Left cardiac atrium (tissue), 4 donors: ENCODE data around the gene SERPING1. TPM values are rescaled to one million over a fixed set of nuclear protein-coding genes. Genes with fewer than 3 reads are reported as not detected.

Experiments used
- ATAC-seq, 2 donors: fragments of 200-7000 bp; cut with Tn5 transposase; one replicate each; pipeline ENCODE4 v1.9.1; 2020; ENCODE audit warnings: mild to moderate bottlenecking in 2 of 2, moderate library complexity in 2 of 2
- DNase-seq: peaks from one replicate; pipeline ENCODE4 v3.0.0-alpha.2; 2020
- intact Hi-C, 2 donors: fragments of 100-400 bp; cut with DNase I; formaldehyde crosslinking; loops; one replicate each; pipeline versions ENCODE4 v1.14.1 to v1.15.1; 2022 to 2023
- total RNA-seq, 2 donors: library from RNA; stranded (reverse); fragmentation: NEBNext Ultra II Directional; extraction: Animal tissue kit (Norgen Biotek cat#: 25700); gene quantifications; one replicate each; pipeline ENCODE4 v1.2.1, GENCODE V29; 2021
- donor health status: DM: no; HTN: yes; CAD: no.
- donor health status: DM: no; HTN: yes; CAD: no; lungs with severe emphysema.
- donor health status: DM: yes; HTN: yes; CAD: no.
- donor health status: Dilated cardiomyopathy.

SERPING1 gene
- total RNA-seq, 2 donors from 2014 or later = 198 to 266 TPM

DNA sequence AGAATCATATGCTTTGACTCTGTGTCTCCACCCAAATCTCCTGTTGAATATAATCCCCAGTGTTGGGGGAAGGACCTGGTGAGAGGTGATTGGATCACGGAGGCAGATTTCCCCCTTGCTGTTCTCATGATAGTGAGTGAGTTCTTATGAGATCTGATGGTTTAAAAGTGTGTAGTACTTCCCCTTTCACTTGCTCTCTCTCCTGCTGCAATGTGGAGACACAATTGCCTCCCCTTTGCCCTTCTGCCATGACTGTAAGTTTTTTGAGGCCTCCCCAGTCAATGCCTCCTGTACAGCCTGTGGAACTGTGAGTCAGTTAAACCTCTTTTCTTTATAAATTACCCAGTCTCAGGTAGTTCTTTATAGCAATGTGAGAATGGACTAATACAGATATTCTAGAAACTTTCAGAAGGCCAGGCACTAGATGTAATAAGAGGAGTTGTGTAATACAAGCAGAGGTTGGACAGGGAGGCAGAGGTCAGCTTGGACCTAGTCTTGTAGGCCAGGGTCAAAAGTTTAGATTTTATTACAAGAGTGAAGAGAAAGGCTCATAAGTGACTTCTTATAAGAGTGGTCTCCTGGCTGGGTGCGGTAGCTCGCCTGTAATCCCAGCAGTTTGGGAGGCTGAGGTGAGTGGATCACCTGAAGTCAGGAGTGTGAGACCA is 9.3 kb upstream of the SERPING1 start:
- intact Hi-C loops = no loop called here
- no peak for ATAC-seq
- no peak for DNase-seq

DNA sequence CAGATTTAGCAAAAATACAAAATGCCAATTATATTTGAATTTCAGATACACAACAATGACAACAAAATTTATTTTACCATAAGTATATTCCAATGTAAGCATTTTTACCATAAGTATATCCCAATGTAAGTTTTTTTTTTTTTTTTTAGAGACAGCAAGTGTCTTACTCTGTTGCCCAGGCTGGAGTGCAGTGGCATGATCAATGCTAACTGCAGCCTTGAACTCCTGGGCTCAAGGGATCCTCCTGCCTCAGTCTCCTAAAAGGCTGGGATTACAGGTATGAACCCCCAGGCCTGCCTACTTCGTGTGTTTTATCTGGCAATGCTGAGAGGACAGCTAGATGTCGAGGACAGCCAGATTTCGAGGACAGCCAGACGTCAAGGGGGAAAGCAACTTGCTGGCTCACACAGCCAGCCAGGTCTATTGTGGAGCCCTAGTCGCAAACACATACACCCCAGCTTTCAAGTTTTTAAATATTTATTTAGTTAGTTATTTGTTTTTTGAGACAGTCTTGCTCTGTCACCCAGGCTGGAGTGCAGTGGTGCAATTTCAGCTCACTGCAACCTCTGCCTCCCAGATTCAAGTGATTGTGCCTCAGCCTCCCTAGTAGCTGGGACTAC is 1.1 kb upstream of the SERPING1 start:
- intact Hi-C loops = no loop called here
- no peak for DNase-seq
- no peak for ATAC-seq

DNA sequence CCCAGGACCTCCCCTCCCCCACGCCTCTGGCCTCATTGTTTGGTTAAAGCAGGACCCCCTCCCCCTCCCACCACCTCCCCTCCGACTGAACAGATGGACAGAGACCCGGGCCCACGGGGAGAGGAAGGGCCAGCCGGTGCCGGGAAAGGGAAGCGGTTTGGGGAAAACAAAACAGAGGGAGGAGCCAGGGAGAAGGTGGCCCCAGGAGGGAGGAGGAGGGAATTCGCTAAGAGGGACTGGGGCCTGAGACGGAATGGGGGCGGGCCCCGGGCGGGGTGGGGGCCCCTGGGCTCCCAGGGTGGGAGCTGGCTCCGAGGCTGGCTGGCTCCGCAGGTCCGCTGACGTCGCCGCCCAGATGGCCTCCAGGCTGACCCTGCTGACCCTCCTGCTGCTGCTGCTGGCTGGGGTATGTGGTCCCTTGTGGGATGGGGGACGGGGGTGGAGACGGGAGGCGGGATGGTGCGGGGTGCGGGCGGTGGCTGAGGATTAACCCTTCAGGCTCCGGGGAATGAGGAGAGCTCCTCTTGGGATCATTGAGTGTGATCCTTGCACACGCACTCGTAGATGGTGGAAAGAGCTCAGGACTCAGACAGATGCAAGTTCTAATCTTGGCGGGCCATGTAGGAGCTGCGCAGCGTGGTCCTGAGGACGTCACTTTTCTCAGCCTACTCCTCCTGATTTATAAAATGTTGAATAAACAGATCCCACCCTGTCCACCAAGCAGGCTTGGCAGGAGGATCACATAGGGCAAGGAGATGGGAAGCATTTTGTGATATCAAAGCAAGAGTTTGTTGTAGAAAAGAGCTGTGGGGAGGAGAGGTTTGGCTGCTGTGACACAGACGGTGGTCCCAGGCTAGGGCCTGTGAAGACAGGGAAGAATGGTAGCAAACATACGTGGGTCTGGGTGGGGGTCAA is 688 bp downstream of the SERPING1 start:
- DNase-seq (peak; percentile 83), ATAC-seq (peak; percentile 92 to 95)
- intact Hi-C loops = no loop called here

DNA sequence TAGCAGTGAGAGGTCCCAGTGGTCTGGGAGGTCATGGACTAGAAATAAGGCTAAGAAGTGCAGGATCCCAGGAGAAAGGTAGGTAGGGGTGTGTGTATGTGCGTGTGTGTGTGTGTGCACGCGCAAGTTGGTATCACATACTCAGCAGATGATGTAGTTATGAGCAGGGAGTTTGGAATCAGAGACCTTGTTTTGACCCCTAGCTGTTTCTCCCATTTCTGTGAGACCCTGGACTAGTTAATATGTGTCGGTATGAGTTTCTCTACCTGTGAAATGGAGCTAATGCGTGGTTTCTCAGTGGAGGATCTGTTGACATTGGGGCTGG is 1.3 kb downstream of the SERPING1 start:
- intact Hi-C loops = no loop called here
- ATAC-seq = peak in 1 of 2 donors; percentile 16
- no peak for DNase-seq

DNA sequence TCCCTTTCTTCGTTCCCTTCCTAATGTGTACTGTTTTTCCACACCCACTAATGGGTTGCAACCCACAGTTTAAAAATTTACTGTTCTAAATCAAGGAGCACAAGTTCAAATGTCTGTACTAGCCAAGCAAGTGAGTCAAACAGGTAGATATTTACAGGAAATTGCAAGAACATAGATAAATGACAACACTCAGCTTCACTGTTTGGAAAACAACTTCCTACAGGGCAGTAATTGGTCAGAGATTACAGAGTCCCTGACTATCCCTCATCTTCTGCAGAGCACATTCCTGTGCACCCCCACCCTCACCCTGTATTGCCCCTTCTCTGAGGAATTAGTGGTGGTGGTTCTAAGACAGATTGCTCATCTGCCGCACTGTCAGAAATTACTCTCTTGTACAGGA is 1.9 kb downstream of the SERPING1 start:
- DNase-seq (no peak), ATAC-seq (peak in 1 of 2 donors; percentile 8)
- intact Hi-C loops = no loop called here

DNA sequence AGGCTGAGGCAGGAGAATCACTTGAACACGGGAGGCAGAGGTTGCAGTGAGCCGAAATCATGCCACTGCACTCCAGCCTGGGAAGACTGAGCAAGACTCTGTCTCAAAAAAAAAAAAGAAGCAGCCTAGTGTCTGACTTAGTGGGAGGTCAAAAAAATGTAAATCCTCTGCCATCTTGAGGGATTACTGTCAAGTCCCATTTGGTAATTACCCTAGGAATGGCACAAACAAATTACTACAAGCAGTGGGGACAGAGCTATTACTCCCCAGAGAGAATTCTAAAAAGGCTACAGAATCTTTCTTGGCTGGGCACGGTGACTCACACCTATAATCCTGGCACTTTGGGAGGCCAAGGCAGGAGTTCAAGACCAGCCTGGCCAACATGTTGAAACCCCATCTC is 3.8 kb downstream of the SERPING1 start:
- intact Hi-C loops = no loop called here
- no peak for DNase-seq
- ATAC-seq = no peak

DNA sequence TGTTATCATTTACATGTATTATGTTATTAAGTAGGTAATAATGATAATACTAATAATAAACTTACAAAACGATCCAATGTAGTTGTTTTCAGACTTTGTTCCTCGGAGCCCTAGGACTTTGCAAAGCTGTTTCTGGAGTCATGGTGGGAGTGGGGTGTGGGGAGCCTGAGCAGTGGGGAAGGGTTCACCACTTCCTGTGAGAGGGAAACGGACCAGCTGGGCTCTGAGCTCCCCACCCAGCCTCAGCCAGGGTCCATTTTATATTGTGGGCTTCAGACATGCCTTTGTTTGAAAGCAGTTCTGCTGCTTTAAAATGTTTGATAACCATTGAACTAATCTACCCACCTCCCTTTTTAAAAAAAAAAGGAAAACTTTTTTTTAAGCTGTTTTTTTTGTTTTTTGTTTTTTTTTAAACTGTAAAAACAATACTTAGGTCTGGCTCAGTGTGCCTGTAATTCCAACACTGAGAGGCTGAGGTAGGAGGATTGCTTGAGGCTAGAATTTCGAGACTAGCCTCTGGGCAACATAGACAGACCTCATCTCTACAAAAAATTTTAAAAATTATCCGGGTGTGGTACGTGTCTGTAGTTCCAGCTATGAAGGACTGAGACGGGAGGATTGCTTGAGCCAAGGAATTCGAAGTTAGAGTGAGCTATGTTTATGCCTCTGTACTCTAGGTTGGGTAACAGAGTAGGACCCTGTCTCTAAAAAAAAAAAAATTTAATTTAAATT is 7.0 kb downstream of the SERPING1 start:
- ATAC-seq = no peak
- intact Hi-C loops = no loop called here

DNA sequence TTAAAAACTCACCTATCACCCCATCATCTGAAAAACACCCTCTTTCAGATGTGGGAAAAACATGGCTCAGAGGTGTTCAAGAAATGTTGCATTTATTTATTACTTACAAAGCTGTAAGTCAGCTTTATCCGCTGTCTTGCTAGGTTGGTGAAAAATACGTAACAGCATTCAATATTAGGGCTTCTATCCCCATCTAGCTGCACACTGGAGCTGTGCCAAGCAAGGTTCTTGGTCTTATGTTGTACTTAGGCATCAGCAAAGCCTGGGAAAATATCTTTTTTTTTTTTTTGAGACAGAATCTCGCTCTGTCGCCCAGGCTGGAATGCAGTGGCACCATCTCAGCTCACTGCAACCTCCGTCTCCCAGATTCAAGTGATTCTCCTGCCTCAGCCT is 7.5 kb downstream of the SERPING1 start:
- DNase-seq (no peak), ATAC-seq (no peak)
- intact Hi-C loops = no loop called here

More for the DNA sequence above, 7.0 kb downstream of the SERPING1 start:
- DNase-seq = no peak

DNA sequence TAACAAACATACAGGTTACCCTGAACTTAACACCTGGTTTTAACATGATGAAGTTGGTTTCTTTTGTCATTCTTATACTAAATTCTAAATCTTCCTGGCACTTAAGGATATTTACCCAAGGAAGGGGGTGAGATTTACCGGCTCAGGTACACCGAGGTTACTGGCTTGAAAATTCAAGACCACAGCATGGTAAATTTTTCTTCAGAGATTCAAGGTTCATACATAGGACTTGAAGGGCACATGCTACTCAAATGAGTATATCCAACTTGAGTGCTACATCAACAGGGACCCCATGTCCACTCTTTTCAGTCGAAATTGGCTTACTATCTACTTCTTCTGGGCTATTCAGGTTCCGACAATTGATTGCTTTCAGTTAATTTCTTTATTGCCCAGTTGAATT is 12.7 kb downstream of the SERPING1 start:
- intact Hi-C loops = no loop called here
- ATAC-seq = no peak

DNA sequence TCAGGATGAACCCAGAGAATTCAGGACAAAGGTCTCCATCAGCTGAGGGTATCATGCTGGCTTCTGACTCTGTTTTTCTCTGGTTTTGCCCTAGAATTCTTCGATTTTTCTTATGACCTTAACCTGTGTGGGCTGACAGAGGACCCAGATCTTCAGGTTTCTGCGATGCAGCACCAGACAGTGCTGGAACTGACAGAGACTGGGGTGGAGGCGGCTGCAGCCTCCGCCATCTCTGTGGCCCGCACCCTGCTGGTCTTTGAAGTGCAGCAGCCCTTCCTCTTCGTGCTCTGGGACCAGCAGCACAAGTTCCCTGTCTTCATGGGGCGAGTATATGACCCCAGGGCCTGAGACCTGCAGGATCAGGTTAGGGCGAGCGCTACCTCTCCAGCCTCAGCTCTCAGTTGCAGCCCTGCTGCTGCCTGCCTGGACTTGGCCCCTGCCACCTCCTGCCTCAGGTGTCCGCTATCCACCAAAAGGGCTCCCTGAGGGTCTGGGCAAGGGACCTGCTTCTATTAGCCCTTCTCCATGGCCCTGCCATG is 16.8 kb downstream of the SERPING1 start:
- no peak for ATAC-seq
- DNase-seq = no peak
- intact Hi-C loops = no loop called here

More for the DNA sequence above, 12.7 kb downstream of the SERPING1 start:
- DNase-seq = no peak

DNA sequence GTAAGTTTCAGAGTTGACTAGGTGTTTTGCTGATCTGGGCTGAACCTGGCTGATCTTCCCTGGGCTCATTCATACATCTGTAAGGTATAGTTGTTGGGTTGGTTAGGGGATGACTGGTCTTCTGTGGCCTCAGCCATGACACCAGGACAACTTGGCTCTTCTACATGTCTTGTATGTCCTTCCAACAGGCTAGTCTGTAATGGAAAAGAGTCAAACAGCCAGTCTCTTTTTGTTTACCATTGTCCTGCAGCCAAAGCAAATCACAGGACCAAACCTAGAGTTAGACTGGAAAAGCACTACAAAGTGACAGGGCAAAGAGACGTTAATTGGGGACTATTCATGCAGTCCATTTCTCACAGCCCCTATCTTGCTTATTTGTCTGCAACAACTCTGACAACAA is 17.8 kb downstream of the SERPING1 start:
- intact Hi-C loops = no loop called here
- ATAC-seq (no peak), DNase-seq (no peak)

DNA sequence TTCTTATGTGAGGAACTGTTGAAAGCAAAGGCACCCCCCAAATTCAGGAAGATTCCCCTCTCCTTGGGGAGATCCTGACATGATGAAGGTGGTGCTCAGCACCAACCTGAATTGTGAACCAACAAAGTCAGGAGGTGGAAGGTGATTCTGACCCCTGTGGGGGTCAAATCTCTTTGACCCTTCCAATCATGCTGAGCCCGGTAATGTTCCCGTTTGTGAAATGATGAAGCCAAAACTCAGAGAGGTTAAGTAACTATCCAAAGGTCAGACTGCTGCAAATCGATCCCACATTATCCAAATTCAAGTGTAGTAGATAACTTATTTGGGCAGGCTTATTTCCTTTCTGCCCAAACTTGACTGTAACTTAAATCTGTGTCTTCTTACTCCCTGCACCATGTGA is 19.1 kb downstream of the SERPING1 start:
- intact Hi-C loops = no loop called here
- no peak for ATAC-seq
- no peak for DNase-seq

DNA sequence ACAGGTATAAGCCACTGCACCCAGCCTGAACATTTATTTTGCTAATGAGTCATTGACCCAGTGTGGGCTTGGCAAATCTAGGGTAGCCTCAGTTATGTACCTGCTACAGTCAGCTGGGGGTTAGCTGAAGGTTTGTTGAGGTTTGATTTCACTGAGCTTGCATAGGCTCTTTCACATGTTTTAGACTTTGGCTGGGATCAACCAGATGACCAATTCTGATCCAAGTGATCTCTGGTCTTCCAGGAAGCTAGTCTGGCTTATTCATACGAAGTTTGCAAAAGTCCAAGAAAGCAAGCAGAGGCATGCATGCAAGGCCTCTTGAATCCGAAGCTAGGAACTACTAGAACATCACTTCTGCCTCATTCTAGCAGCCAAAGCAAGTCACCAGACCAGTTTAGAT is 21.0 kb downstream of the SERPING1 start:
- ATAC-seq = no peak
- DNase-seq = no peak
- intact Hi-C loops = no loop called here

DNA sequence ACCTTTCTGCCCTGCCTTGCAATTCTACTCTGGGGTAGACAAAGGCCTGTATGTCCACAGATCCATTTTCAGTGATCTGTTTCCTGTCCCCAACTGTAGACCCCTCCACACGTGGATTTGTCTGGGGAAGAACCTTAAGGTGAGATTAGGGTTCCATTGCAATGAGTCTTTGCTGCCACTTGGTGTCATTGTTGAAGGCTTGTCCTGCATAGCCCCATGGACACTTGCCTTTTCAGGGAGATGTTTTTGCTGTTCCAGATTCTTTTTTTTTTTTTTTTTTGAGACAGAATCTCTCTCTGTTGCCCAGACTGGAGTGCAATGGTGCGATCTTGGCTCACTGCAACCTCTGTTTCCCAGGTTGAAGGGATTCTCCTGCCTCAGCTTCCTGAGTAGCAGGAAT is 21.8 kb downstream of the SERPING1 start:
- DNase-seq (no peak), ATAC-seq (no peak)
- intact Hi-C loops = no loop called here

DNA sequence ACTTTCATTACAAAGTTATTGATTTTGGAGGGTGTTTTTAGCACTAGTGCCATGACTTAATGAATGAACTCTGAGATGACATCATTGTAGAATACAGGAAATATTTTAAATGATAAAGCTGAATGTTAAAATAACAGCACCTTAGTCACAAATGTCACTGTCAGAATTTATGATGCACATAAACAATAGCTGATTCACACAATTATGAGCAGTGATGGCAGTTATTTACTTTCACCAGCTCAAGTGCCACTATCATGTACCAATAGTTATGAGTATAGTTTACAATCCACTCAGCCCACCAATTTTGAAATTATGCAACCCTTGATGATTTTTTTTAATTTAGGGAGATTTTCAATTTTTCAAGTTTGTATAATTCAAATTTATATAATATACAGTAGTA is 23.0 kb downstream of the SERPING1 start:
- no peak for DNase-seq
- intact Hi-C loops = no loop called here
- no peak for ATAC-seq

DNA sequence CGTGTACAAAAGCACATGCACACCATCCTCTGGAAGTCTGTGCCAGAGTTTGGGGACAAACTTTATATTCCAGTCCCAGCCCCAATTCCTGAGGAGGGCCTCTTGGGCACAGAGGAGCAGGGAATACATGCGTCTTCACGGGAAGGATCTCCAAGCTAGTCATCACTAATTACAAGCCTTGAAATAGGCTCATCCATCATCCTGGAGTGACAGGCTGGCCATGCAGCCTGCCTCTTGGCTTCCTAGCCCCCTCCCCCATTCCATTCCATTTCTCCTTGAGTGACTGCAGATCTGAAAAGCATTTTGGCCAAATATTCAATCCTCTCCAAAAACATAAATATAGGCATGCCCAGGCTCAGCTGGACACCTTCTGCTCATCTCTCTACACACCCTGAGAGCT is 24.8 kb downstream of the SERPING1 start:
- ATAC-seq = no peak
- DNase-seq = no peak
- intact Hi-C loops = no loop called here

DNA sequence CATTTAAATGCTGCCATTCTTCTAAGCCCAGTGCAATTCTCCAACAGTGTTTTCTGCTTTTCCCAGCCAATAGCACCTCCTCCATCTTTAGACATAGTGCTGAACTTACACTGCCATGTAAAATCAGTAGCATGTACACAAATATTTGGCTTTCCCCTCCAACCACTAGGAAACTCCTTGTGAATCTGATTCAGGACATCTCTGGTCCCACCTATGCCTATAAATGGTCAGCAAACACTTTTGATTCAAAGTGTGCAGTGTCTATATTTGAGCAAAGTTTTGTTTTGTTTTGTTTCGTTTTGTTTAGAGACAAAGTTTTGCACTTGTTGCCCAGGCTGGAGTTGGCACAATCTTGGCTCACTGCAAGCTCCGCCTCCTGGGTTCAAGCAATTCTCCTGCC is 27.4 kb downstream of the SERPING1 start:
- DNase-seq (no peak), ATAC-seq (no peak)
- intact Hi-C loops = no loop called here

DNA sequence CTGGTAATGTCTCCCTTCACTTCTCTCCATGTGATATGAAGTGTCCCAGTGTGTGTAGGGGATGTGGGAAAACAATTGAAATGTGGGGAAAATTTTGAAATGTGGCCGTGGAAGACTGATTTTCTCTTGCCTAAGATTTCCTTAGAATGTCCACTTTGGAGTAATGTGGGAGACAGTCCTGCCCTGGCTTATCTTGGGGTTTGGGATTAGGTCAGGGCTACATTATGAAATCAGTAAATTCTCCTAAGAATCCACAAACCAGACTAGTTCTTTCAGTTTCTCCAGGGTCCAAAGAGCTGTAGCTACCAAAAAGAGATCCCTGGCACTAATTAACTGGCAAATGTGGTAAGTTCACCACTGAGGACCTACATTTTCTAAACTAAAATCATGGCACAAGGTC is 29.4 kb downstream of the SERPING1 start:
- no peak for ATAC-seq
- intact Hi-C loops = no loop called here
- no peak for DNase-seq

DNA sequence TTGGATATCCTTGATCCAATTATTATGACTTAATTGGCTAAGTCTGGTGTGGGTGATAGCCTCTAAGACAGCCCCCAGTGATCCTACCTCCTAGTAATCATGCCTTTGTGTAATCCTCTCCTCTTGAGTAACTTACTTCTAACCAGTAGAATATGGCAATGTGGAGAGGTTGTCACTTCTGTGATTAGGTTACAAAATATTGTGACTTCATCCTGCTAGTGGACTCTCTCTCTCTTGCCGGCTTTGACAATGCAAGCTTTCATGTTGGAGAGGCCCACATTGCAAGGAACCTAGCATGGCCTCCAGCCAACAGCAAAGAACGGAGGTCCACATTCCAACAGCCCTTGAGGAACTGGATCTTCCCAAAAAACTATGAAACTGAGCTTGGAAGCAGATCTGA is 32.7 kb downstream of the SERPING1 start:
- intact Hi-C loops = no loop called here
- DNase-seq = no peak
- ATAC-seq = no peak

DNA sequence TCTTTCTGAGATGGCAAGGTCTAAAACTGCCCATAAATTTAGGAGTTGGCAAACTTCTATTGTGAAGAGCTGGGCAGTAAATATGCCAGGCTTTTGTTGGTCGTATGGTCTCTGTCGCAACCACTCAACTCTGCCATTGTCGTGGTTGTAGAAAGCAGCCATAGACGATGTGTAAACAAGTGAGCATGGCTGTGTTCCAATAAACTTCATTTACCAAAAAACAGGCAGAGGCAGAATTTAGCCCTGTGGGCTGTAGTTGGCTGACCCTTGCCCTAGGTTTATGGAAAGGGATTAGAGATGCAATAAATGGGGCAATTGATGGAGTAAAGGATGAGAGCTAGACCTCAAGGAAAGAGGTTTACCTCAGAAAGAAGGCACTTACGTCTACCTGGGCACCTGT is 34.6 kb downstream of the SERPING1 start:
- intact Hi-C loops = no loop called here
- ATAC-seq = no peak

More for the DNA sequence above, 34.6 kb downstream of the SERPING1 start:
- no peak for DNase-seq
